Astrocyte of the hippocampus (primary cell): Measurements from ENCODE around the gene KLHDC10.
"Not testable (repeated sequence)": the region's sequence is repeated elsewhere in the genome, so short reads cannot be mapped to it uniquely, and the experiment has no call there.

Experiments used
- DNase-seq: peaks from one replicate; pipeline ENCODE4 v3.0.0; 2011; ENCODE audit warnings: low read depth, low spot score

Gene KLHDC10, protein sequence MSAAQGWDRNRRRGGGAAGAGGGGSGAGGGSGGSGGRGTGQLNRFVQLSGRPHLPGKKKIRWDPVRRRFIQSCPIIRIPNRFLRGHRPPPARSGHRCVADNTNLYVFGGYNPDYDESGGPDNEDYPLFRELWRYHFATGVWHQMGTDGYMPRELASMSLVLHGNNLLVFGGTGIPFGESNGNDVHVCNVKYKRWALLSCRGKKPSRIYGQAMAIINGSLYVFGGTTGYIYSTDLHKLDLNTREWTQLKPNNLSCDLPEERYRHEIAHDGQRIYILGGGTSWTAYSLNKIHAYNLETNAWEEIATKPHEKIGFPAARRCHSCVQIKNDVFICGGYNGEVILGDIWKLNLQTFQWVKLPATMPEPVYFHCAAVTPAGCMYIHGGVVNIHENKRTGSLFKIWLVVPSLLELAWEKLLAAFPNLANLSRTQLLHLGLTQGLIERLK

GRCh38 chr7:130069978-130070860 lies at the start of gene KLHDC10:
TSS of gene KLHDC10 (plus strand) at chr7:130070534. CDS start at chr7:130070644, 110 bp downstream.
- peak; percentile 99 for DNase-seq

- DNase-seq: no peak
Observed at GRCh38 chr7:130021105-130021834, 49.1 kb upstream of the KLHDC10 start.

DNA sequence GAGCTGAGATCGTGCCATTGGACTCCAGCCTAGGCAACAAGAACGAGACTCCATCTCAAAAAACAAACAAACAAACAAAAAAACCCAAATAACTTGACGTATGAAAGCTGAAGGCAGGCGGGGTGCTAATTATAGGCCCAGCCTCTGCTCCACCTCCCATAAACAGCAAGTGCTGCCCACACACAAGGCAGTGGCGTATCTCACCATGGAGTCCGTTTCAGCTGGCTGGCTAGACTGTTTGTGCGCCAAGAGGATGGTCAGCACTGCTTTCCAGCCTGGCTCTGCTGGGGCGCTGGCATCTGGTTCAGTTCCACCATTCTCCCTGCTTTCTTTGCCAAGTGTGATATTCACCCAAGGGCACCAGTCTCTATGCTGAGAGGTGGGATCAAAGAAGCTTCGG lies 48.2 kb upstream of the KLHDC10 start:
- DNase-seq: no peak

- DNase-seq: no peak
Observed at GRCh38 chr7:130022623-130023175, 47.6 kb upstream of the KLHDC10 start.

DNA sequence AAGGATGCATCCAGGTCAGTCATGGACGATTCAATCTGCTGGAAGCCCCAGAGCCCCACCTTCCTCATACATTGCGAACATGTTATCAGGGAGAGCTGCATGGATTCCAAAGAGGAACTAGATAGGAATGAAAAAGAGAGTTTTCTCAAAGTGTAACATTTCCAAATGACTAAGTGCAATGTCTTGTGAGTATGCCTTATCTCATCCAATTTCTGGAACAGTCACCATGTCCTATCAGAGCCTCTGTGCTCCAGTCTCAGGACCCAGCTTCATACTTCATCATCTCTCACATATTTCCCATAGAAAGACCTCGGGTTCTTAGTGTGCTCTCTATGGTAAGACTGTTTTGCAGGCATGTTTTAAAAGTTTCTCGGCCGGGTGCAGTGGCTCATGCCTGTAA lies 45.9 kb upstream of the KLHDC10 start:
- no peak for DNase-seq

GRCh38 chr7:130032698-130033097 lies 37.6 kb upstream of the KLHDC10 start:
- DNase-seq: no peak

DNA sequence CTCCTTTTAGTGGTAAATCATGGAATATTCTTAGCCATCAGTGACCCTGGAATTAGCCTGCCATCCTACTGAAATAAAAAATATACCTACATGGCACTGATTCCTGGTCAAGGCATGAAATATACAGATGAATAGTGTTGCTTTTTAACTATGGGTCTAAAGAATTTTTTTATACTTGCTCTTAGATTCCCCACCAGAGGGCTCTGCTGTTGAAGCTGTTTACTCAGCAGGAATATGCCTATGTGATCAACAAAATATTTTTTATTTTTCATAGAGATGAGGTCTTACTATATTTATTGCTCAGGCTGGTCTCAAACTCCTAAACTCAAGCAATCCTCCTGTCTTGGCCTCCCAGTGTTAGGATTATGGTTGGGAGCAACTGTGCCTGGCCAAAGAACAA lies 32.6 kb upstream of the KLHDC10 start:
- no peak for DNase-seq

- no peak for DNase-seq
Observed at GRCh38 chr7:130040576-130040975, 29.8 kb upstream of the KLHDC10 start.

DNA sequence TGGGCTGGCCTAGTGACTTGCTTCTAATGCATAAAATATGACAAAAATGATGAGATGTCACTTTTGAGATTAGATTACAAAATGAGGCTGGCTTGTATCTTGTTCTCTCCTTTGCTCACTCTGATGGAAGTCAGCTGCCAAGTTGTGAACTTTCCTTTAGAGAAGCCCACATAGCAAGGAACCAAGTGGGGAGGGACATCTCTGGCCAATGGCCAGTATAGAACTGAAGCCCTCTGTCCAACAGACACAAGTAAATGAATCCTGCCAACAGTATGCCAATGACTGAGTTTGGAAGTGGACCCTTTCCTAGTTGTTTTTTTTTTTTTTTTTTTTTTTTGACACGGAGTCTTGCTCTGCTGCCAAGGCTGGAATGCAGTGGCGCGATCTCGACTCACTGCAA lies 22.5 kb upstream of the KLHDC10 start:
- DNase-seq: no peak

- no peak for DNase-seq
Observed at GRCh38 chr7:130048906-130049305, 21.4 kb upstream of the KLHDC10 start.

DNA sequence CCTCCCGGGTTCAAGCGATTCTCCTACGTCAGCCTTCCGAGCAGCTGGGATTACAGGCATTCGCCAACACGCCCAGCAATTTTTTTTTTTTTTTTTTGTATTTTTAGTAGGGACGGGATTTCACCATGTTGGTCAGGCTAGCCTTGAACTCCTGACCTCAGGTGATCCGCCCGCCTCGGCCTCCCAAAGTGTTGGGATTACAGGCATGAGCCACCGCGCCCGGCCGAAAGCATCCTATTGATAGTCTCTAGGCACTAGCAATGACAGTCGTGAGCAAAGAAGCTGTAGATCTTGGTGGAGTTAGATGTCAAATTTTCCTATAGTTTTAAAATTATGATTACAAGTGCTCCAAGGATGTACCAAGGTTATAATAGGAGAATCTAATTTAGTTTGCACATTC lies 18.1 kb upstream of the KLHDC10 start:
- not testable (repeated sequence) for DNase-seq

- DNase-seq: not testable (repeated sequence)
Observed at GRCh38 chr7:130055198-130055597, 15.1 kb upstream of the KLHDC10 start.

DNA sequence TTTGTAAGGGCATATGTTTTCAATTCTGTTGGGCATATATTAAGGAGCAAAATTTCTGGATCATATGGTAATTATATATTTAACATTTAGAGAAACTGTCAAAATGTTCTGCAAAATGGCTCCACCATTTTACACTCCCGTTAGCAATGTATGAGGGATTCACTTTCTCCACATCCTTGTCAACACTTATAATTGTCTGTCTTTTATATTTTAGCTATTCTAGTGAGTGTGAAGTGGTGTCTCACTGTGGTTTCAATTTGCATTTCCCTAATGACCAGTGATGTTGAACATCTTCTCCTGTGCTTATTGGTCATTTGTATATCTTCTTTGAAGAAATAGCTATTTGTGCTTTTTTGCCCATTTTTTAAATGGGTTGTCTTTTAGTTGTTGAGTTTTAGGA lies 8.1 kb upstream of the KLHDC10 start:
- no peak for DNase-seq

- peak; percentile 52 for DNase-seq
Observed at GRCh38 chr7:130063036-130063435, 7.3 kb upstream of the KLHDC10 start.

- not testable (repeated sequence) for DNase-seq
Observed at GRCh38 chr7:130064580-130064926, 5.8 kb upstream of the KLHDC10 start.

DNA sequence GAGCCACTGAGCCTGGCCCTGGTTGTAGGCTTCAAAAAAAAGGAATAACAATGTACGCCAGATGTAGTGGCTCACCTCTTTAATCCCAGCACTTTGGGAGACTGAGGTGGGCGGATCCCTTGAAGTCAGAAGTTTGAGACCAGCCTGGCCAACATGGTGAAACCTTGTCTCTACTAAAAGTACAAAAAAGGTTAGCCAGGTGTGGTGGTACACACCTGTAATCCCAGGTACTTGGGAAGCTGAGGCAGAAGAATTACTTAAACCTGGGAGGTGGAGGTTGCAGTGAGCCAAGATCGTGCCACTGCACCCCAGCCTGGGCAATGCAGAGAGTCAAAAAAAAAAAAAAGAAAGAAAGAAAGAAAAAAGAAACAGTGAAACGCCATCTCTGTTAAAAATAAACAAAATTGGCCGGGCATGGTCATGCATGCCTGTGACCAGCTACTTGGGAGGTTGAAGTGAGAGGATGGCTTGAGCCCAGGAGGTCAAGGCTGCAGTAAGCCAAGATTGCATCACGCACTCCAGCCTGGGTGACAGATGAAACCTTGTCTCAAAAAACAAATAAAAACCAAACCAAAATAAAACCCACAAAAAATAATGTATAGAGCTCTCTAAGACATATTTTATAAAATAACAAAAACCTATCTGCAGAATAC lies 4.7 kb upstream of the KLHDC10 start:
- DNase-seq: no peak

- no peak for DNase-seq
Observed at GRCh38 chr7:130069179-130069977, 956 bp upstream of the KLHDC10 start.

- DNase-seq: peak; percentile 27
Observed at GRCh38 chr7:130070861-130071622, 708 bp downstream of the KLHDC10 start.
